Skeletal muscle cell (primary cell): ENCODE measurements around the gene ACP7.
"Not testable (repeated sequence)": the region's sequence is repeated elsewhere in the genome, so short reads cannot be mapped to it uniquely, and the experiment has no call there.

ENCODE experiments used
- DNase-seq: peaks from one replicate; pipeline ENCODE4 v3.0.0-alpha.2; 2010; ENCODE audit warnings: low read depth
- H3K4me3 ChIP-seq: 2 replicates; pipeline ENCODE4 v1.5.1; 2011; ENCODE audit warnings: low read depth, mild to moderate bottlenecking, control low read depth, low read length, moderate library complexity

The ACP7 gene

DNA sequence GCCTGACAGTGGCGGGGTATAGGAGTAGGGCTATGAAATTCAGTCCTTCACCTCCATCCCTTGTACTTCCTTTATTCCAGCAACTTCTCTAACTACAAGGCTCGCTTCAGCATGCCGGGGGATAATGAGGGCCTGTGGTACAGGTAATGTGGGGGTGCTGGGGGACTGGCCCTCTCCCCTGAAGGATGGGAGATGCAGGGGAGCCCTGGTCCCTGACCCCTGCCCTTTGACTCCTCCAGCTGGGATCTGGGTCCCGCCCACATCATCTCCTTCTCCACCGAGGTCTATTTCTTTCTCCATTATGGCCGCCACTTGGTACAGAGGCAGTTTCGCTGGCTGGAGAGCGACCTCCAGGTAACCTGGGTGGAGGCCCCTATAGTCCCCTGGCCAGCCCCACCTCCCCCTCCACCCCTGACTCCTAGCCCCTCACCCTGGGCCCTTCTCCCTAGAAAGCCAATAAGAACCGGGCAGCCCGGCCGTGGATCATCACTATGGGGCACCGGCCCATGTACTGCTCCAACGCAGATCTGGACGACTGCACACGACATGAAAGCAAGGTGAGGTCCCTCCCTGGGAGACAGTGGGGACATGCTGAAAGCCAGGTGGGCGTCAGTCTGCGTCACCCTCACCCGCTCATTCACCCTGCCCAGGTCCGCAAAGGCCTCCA lies 16.5 kb downstream of the ACP7 start:
- no peak overlapping the region for H3K4me3 ChIP-seq

DNA sequence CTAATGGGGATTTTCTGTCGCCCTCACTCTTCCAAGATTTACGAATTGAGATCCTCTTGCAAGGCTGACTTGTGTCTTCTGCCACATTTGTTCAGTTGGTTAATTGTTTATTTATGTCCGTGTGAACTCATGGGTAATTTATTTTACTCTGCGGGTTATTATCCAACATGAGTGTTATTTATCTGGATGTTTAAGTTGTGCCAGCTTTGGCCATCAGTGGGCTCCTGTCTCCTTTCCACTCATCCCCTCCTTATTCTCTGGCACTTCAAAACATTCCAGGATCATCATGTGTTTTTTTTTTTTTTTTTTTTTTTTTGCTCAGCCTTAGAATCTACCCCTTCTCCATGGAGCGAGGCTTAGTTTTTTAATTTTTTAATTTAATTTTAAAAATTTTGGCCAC lies 19.0 kb downstream of the ACP7 start:
- DNase-seq, result no peak
- no peak overlapping the region for H3K4me3 ChIP-seq

More for the DNA sequence above, 16.5 kb downstream of the ACP7 start:
- no peak for DNase-seq

DNA sequence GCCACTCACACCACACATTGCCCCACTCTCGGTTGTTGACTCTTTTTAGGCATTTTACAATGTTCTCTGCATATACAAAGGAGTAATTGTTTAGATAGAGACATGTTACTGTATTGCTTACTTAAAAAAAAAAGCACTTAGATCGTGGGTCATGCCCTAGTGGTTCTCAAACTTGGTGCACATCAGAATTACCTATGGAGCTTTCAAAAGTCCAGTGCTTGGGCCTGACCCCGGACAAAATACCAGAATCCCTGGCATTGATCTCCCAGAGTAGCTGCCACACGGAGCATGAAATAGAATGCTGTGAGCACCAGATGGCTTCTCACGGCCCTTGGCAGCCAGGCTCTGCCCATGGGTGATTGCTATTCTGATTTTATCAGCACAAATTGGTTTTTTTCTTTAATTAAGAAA lies 20.0 kb downstream of the ACP7 start:
- DNase-seq, result no peak

DNA sequence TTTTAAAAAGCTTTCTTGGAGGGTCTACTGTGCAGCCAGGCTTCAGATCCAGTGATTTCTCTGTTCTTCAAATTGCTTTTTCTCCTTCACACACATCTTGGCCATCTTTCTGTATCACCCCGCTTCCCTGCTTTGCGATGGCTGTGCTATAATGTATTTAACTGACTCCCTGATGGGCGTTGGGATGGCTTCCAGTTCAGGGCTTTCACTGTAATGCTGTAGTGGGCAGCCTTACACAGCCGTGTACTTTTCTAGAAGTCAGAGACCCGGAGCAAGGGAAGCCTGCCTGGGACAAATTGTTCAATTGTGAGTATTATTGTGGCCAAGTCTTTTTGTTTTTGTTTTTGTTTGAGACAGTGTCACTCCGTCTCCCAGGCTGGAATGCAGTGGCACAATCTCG lies 22.0 kb downstream of the ACP7 start:
- DNase-seq, result no peak

More for the DNA sequence above, 20.0 kb downstream of the ACP7 start:
- no peak overlapping the region for H3K4me3 ChIP-seq

GRCh38 chr19:39109641-39110040 lies 25.5 kb downstream of the ACP7 start:
- no peak for DNase-seq
- no peak overlapping the region for H3K4me3 ChIP-seq

More for the DNA sequence above, 22.0 kb downstream of the ACP7 start:
- H3K4me3 ChIP-seq, result no peak overlapping the region

GRCh38 chr19:39110263-39110967 lies 26.2 kb downstream of the ACP7 start:
- no peak for DNase-seq
- H3K4me3 ChIP-seq, result no peak overlapping the region

DNA sequence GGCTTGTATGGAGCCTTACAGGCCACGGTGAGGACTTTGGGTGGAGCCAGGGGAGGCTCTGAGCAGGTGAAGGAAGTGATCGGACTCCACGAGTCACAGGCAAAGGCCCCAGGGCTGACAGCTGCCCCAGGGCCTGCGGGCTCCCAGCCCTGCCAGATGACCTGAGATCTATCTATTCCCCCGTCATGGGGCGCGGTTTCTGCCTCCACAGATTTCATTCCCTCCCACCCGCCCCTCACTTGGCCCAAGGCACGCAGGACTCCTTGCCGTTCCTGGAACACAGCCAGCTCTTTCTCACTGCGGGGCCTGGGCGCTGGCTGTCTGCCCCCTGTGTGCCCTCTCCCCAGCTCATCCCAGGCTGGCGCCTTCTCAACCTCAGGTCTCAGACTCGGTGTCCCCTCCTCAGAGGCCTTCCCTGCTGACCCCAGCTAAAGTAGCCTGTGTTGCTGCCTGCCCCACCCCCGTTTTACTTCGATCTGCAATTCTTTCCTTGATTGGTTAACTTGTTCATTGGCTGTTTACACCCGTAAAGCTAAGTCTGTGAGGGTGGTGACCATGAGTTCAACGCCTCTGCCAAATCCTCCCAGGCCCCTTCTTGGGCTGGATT lies 27.5 kb downstream of the ACP7 start:
- DNase-seq, result no peak
- no peak overlapping the region for H3K4me3 ChIP-seq

GRCh38 chr19:39112338-39112890 lies 28.2 kb downstream of the ACP7 start:
- no peak overlapping the region for H3K4me3 ChIP-seq
- DNase-seq, result no peak

GRCh38 chr19:39113199-39113598 lies 29.0 kb downstream of the ACP7 start:
- no peak for DNase-seq
- no peak overlapping the region for H3K4me3 ChIP-seq

DNA sequence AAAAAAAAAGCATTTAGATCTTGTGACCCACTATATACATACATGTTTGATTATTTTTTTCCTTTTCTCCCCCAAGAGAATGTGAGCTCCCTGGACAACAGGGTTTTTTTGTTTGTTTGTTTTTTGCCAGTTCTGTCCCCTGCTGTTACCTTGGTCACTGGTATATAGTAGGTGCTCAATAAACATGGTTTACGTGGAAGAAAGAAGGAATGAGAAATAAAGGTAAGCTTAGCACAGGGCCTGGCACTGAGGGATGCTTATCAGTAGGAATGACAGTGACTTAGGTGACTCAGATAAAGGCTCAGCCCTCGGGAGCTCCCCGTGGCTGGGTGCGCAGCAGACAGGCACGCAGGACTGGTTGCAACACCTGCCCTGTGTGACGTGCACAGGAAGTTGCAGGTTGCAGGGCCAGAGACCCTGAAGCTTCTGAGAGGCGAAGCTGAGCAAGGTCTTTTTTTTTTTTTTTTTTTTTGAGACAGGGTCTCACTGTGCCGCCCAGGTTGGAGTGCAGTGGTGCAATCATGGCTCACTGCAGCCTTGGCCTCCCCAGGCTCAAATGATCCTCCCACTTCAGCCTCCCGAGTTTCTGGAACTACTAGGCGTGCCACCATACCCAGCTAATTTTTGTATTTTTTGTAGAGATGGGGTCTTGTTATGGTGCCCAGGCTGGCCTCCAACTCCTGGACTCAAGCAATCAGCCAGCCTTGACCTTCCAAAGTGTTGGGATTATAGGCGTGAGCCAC lies 31.1 kb downstream of the ACP7 start:
- DNase-seq, result no peak
- no peak overlapping the region for H3K4me3 ChIP-seq

- H3K4me3 ChIP-seq, DNase-seq: not testable (repeated sequence)
Measured at GRCh38 chr19:39117023-39117422, 32.9 kb downstream of the ACP7 start.

GRCh38 chr19:39119830-39120229 lies 35.7 kb downstream of the ACP7 start:
- H3K4me3 ChIP-seq, result no peak overlapping the region
- DNase-seq, result no peak

- no peak for DNase-seq
- no peak overlapping the region for H3K4me3 ChIP-seq
Measured at GRCh38 chr19:39122934-39123731, 39.0 kb downstream of the ACP7 start.

DNA sequence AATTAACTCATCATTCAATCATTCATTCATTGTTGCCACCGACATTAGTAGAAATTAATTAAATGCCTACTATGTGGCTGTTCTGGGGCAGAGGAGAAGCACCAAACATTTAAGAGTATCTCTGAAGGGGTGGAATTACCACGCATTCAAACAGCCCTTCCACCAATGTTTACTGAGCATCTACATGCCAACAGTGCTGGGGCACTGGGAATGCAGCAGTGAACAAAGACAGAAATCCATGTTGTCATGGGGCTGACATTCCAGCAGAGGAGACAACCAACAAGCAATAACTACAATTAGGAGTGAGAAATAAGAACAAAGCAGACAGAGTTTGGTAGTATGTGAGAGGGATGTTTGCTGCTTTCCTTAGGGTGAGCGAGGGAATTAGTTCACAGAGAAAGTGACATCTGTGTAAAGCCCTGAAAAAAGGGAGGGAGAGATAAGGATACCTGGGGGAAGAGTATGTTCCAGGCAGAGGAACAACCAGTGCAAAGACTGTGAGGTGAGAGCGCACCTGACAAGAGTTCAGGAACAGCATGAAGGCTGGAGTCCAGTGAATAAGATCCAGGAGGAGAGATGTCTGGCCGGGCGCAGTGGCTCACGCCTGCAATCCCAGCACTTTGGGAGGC lies 40.1 kb downstream of the ACP7 start:
- no peak for DNase-seq
- no peak overlapping the region for H3K4me3 ChIP-seq

DNA sequence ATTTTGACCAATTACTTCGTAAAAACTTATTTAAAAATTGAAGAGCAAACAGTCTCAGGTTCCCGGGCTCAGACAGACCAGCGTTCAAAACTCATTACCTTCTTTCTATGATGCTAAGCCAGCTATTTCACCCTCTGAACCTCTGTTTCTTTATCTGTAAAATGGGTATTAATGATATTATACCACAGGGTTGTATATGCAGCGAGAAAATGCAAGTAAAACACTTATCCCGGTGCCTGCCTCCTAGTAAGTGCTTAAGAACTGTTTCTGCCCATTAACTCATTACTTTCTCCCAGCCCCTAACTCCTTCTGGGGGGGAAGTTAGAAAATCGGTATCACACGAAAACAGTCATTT lies 41.0 kb downstream of the ACP7 start:
- peak overlapping the region; percentile 83 for H3K4me3 ChIP-seq
- DNase-seq, result no peak

DNA sequence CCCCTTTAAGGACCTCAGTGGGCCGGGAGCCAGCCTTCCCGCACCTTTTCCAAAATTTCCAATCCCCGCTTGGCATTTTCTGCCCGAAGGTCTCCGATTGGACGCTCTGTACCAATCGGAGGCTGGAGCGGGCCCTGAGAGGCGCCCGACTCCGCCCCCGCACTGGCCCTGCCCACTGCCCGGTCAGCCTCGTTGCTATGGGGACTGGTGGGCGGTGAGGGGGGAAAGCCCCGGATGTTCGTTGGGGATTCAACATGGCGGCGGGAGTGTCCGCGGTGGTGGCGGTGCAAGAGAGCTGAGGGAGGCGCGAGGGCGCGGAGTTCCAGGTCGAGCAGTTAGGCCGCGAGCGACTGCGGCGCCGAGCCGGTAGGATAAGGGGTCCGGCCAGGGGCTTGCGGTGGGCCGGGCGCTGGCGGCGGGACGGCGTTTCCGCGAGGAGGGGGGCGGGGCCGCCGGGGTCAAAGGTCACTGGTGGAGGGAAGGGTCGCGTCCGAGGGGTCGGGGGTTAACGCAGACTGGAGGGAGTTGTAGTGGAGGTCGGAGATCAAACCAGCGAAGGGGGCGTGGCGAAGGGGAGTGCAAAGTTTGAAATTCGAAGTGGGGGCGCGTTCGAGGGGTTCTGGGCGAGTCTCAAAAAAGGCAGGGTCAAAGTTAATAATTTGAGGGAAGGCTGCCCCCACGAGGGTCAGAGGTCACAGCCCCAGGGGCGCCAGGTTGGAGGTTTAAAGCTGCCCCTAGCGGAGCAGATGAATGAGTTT lies 41.6 kb downstream of the ACP7 start, which contains the start of gene PAK4:
Gene PAK4 (plus strand): TSS at position 233 of the 758 bp plus-strand sequence. CDS start 43,768 bp downstream, outside the sequence.
- H3K4me3 ChIP-seq, result peak within 1 kb of the TSS; percentile 83
- DNase-seq, result peak; percentile 90

DNA sequence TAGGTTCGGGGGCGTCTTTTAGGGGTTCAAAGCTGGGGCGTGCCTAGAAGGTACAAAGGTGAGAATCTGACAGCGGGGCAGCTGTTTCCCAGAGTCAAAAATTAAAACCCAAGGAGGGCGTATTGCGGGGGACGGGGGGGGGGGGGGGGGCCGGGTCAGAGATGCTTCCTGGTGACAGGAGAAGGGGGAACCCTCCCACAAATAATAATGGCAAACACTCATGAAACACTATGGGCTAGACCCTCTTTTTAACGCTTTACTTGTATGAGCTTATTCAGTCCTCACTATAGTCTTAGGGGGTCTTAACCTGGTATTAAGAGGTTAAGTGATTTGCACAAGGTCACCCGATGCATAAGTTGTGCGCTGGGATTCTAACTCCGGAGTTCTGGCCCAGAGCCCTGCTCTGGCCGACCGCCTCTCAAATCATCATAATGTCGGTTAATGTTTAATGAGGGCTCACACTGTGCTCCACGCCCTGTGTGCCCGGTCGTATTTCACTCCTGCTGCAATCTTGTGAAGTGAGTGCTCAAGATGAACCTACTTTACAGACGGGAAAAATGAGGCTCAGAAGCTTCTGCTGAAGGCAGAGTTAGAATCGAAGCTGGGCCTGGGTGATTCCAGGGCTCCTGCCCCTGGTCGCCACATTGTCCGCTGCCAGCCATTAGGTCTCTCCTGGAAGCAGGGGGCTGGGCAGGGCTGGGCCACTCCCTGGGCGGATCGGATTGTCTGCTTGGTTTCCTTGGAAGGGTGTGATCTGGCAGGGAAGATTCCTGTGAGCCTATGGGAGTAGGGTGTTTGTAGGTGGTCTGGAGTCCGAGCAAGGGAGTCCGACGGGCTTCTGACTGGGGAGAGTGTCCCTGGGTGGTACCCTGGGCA lies 42.4 kb downstream of the ACP7 start:
- DNase-seq, result no peak
- peak overlapping the region; percentile 83 for H3K4me3 ChIP-seq
